ENCODE data around the gene USP28.

- TF ChIP-seq CTCF (IDR thresholded peaks at IDR 0.05) (no peak), MYC (IDR thresholded peaks at IDR 0.05; ENCODE audit: borderline replicate concordance, low read length) (no peak), HEYL (CRISPR knock-in tag; IDR thresholded peaks at IDR 0.05) (no peak), POLR2A (IDR thresholded peaks at IDR 0.05; ENCODE audit: low read length) (no peak), MAX (IDR thresholded peaks at IDR 0.05) (no peak)
Measured at GRCh38 chr11:113856966-113857759, 18.2 kb downstream of the USP28 start.

Data from A549 (cell line).